ENCODE measurements around the gene BACH2.

BACH2 gene

DNA sequence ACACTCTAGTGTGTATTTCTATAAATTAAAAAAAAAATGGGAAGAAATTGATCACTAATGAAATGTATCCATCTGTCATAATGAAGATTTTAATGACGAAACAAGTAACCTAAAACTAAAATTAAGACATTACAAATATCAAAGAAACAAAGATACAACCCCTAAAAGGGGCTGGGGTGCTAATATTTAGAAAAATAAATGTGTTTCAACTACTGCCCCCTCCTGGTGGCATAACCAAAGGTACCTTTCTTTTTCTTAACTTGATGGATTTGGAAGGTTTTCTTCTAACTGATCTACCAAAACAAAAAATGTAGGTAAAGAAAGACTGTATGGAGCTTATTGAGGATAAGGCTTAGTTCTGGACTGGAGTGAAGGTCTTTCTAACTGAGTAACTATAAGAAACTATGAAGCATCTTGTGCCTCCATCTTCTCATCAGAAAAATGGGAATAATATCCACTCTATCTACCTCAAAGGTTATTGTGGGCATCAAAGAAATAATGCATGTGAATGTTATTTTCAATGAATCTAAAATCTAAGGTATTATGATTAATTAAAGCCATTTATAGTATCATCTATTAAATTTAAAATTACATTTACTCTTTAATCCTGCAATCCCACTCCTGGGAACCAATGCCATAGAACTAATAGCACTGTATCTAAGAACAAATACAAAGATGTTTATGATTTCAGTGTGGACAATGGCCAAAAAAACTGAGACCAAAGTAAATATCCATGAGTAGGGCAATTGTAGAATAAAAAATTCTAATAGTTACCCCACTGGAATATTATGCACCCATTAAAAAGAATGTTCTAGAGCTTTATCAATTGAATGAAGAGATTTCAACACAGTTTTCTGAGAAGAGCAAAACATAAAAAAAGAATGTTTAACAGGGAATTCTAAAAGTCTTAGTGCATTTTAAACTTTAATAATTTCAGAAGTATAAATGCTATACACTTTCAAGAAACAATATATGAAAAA lies 117.2 kb downstream of the BACH2 start:
- in situ Hi-C loops (cut with MboI; ENCODE audit: low pct_unique_long_range_greater_than_20kb, low sequenced_read_pairs, unreplicated experiment): no loop called here
- TF ChIP-seq, protein P1, sequence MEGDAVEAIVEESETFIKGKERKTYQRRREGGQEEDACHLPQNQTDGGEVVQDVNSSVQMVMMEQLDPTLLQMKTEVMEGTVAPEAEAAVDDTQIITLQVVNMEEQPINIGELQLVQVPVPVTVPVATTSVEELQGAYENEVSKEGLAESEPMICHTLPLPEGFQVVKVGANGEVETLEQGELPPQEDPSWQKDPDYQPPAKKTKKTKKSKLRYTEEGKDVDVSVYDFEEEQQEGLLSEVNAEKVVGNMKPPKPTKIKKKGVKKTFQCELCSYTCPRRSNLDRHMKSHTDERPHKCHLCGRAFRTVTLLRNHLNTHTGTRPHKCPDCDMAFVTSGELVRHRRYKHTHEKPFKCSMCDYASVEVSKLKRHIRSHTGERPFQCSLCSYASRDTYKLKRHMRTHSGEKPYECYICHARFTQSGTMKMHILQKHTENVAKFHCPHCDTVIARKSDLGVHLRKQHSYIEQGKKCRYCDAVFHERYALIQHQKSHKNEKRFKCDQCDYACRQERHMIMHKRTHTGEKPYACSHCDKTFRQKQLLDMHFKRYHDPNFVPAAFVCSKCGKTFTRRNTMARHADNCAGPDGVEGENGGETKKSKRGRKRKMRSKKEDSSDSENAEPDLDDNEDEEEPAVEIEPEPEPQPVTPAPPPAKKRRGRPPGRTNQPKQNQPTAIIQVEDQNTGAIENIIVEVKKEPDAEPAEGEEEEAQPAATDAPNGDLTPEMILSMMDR (IDR thresholded peaks at IDR 0.05; ENCODE audit: extremely low read depth, insufficient read depth, missing control alignments): peak; percentile 29
- DNase-seq (ENCODE audit: low spot score): no peak

- no peak for DNase-seq (ENCODE audit: low spot score)
- in situ Hi-C loops (cut with MboI; ENCODE audit: low pct_unique_long_range_greater_than_20kb, low sequenced_read_pairs, unreplicated experiment): no loop called here
- TF ChIP-seq, protein P1 (IDR thresholded peaks at IDR 0.05; ENCODE audit: extremely low read depth, insufficient read depth, missing control alignments): no peak
Measured at GRCh38 chr6:90178384-90178855, 118.2 kb downstream of the BACH2 start.

GRCh38 chr6:90177544-90178383 lies 118.9 kb downstream of the BACH2 start:
- TF ChIP-seq, protein P1 (IDR thresholded peaks at IDR 0.05; ENCODE audit: extremely low read depth, insufficient read depth, missing control alignments): no peak
- DNase-seq (ENCODE audit: low spot score): no peak
- in situ Hi-C loops (cut with MboI; ENCODE audit: low pct_unique_long_range_greater_than_20kb, low sequenced_read_pairs, unreplicated experiment): no loop called here

GRCh38 chr6:90175627-90176538 lies 120.8 kb downstream of the BACH2 start:
- in situ Hi-C loops (cut with MboI; ENCODE audit: low pct_unique_long_range_greater_than_20kb, low sequenced_read_pairs, unreplicated experiment): no loop called here
- DNase-seq (ENCODE audit: low spot score): no peak
- TF ChIP-seq, protein P1 (IDR thresholded peaks at IDR 0.05; ENCODE audit: extremely low read depth, insufficient read depth, missing control alignments): no peak

GRCh38 chr6:90173262-90173925 lies 123.2 kb downstream of the BACH2 start:
- DNase-seq (ENCODE audit: low spot score): no peak
- in situ Hi-C loops (cut with MboI; ENCODE audit: low pct_unique_long_range_greater_than_20kb, low sequenced_read_pairs, unreplicated experiment): no loop called here
- TF ChIP-seq, protein P1 (IDR thresholded peaks at IDR 0.05; ENCODE audit: extremely low read depth, insufficient read depth, missing control alignments): no peak

Measured in GM13977 (cell line).